ENCODE measurements around the gene ATL1.
A peak's percentile ranks its signal among the peaks of the same experiment; 100 is the strongest.
"Not testable (repeated sequence)": the region's sequence is repeated elsewhere in the genome, so short reads cannot be mapped to it uniquely, and the experiment has no call there.

ATL1 gene

GRCh38 chr14:50602035-50602434 is 42.1 kb downstream of the ATL1 start:
- DNase-seq (ENCODE audit: low spot score), result no peak

GRCh38 chr14:50603565-50603964 is 43.6 kb downstream of the ATL1 start:
- no peak for DNase-seq (ENCODE audit: low spot score)

GRCh38 chr14:50605766-50606165 is 45.8 kb downstream of the ATL1 start:
- no peak for DNase-seq (ENCODE audit: low spot score)

GRCh38 chr14:50606468-50606867 is 46.5 kb downstream of the ATL1 start:
- no peak for DNase-seq (ENCODE audit: low spot score)

- DNase-seq (ENCODE audit: low spot score), result peak; percentile 20
Measured at GRCh38 chr14:50607181-50607580, 47.2 kb downstream of the ATL1 start.

- DNase-seq (ENCODE audit: low spot score), result no peak
Measured at GRCh38 chr14:50607761-50608160, 47.8 kb downstream of the ATL1 start.

GRCh38 chr14:50608302-50608851 is 48.4 kb downstream of the ATL1 start:
- no peak for DNase-seq (ENCODE audit: low spot score)

- no peak for DNase-seq (ENCODE audit: low spot score)
Measured at GRCh38 chr14:50610465-50610864, 50.5 kb downstream of the ATL1 start.

GRCh38 chr14:50612806-50613205 is 52.9 kb downstream of the ATL1 start:
- no peak for DNase-seq (ENCODE audit: low spot score)

GRCh38 chr14:50615056-50615455 is 55.1 kb downstream of the ATL1 start:
- DNase-seq (ENCODE audit: low spot score), result no peak

- DNase-seq (ENCODE audit: low spot score), result no peak
Measured at GRCh38 chr14:50615552-50615951, 55.6 kb downstream of the ATL1 start.

- DNase-seq (ENCODE audit: low spot score), result no peak
Measured at GRCh38 chr14:50616275-50616674, 56.3 kb downstream of the ATL1 start.

- DNase-seq (ENCODE audit: low spot score), result peak; percentile 26
Measured at GRCh38 chr14:50619569-50620141, 59.7 kb downstream of the ATL1 start.

- no peak for DNase-seq (ENCODE audit: low spot score)
Measured at GRCh38 chr14:50620341-50620740, 60.4 kb downstream of the ATL1 start.

- DNase-seq (ENCODE audit: low spot score), result no peak
Measured at GRCh38 chr14:50622978-50623377, 63.0 kb downstream of the ATL1 start.

GRCh38 chr14:50624447-50624846 is 64.5 kb downstream of the ATL1 start:
- DNase-seq (ENCODE audit: low spot score), result no peak

- DNase-seq (ENCODE audit: low spot score), result not testable (repeated sequence)
Measured at GRCh38 chr14:50624947-50625346, 65.0 kb downstream of the ATL1 start.

- DNase-seq (ENCODE audit: low spot score), result no peak
Measured at GRCh38 chr14:50631408-50631821, 71.5 kb downstream of the ATL1 start.

GRCh38 chr14:50633954-50634353 is 74.0 kb downstream of the ATL1 start:
- no peak for DNase-seq (ENCODE audit: low spot score)

GRCh38 chr14:50635141-50635540 is 75.2 kb downstream of the ATL1 start:
- DNase-seq (ENCODE audit: low spot score), result no peak

- DNase-seq (ENCODE audit: low spot score), result no peak
Measured at GRCh38 chr14:50647282-50647681, 87.3 kb downstream of the ATL1 start.

- no peak for DNase-seq (ENCODE audit: low spot score)
Measured at GRCh38 chr14:50647753-50648152, 87.8 kb downstream of the ATL1 start.

GRCh38 chr14:50649691-50650090 is 89.7 kb downstream of the ATL1 start:
- DNase-seq (ENCODE audit: low spot score), result no peak

- no peak for DNase-seq (ENCODE audit: low spot score)
Measured at GRCh38 chr14:50656776-50657175, 96.8 kb downstream of the ATL1 start.
